Neural progenitor cell (in vitro differentiated cells): Measurements from ENCODE around the gene IBSP. TPM values are rescaled to one million over a fixed set of nuclear protein-coding genes. Genes with fewer than 3 reads are reported as not detected.

ENCODE experiments used
- DNase-seq: peaks from one replicate; pipeline ENCODE4 v3.0.0-alpha.2; 2016; ENCODE audit warnings: low spot score
- H2AFZ ChIP-seq: fragments of 200-600 bp; sonication (generic); replicated peaks from 2 replicates; pipeline ENCODE4 v1.6.1; 2016; ENCODE audit warnings: antibody characterized with exemption
- H3F3A ChIP-seq: fragments of 200-600 bp; sonication (generic); 2 replicates; pipeline ENCODE4 v1.6.1; 2016; ENCODE audit warnings: antibody characterized with exemption, low read depth
- H3K27ac ChIP-seq: fragments of 200-600 bp; sonication (generic); 2 replicates; pipeline ENCODE4 v1.5.1; 2016; ENCODE audit warnings: mild to moderate bottlenecking
- H3K27me3 ChIP-seq: fragments of 200-600 bp; sonication (generic); 2 replicates; pipeline ENCODE4 v1.6.1; 2016; ENCODE audit warnings: mild to moderate bottlenecking, moderate library complexity
- H3K36me3 ChIP-seq: fragments of 200-600 bp; sonication (generic); 2 replicates; pipeline ENCODE4 v1.5.1; 2016
- H3K4me1 ChIP-seq: fragments of 200-600 bp; sonication (generic); 2 replicates; pipeline ENCODE4 v1.6.1; 2016; ENCODE audit warnings: mixed run types
- H3K4me2 ChIP-seq: fragments of 200-600 bp; sonication (generic); 2 replicates; pipeline ENCODE4 v1.6.1; 2016
- H3K4me3 ChIP-seq: fragments of 200-600 bp; sonication (generic); 2 replicates; pipeline ENCODE4 v1.5.1; 2016
- H3K79me2 ChIP-seq: fragments of 200-600 bp; sonication (generic); 2 replicates; pipeline ENCODE4 v1.6.1; 2016; ENCODE audit warnings: low read depth
- H3K9ac ChIP-seq: fragments of 200-600 bp; sonication (generic); 2 replicates; pipeline ENCODE4 v1.6.1; 2016
- H3K9me3 ChIP-seq: fragments of 200-600 bp; sonication (generic); 2 replicates; pipeline ENCODE4 v1.5.1; 2016; ENCODE audit warnings: low read depth
- H4K20me1 ChIP-seq: fragments of 200-600 bp; sonication (generic); 2 replicates; pipeline ENCODE4 v1.6.1; 2016; ENCODE audit warnings: low read depth
- H3K27ac Mint-ChIP-seq: 3 replicates; pipeline ENCODE4 v1.8.0; 2021; ENCODE audit warnings: mixed read lengths
- H3K27me3 Mint-ChIP-seq: 2 replicates; pipeline ENCODE4 v1.8.0; 2022; ENCODE audit warnings: low read depth, mild to moderate bottlenecking, inconsistent platforms, moderate library complexity, mixed read lengths; ENCODE audit not compliant: insufficient read depth
- H3K36me3 Mint-ChIP-seq: 3 replicates; pipeline ENCODE4 v1.8.0; 2021; ENCODE audit warnings: mixed read lengths
- H3K4me1 Mint-ChIP-seq: 3 replicates; pipeline ENCODE4 v1.8.0; 2021; ENCODE audit warnings: mixed read lengths
- H3K4me3 Mint-ChIP-seq: 3 replicates; pipeline ENCODE4 v1.8.0; 2021; ENCODE audit warnings: mild to moderate bottlenecking, moderate library complexity, mixed read lengths
- H3K9me3 Mint-ChIP-seq: 3 replicates; pipeline ENCODE4 v1.8.0; 2020; ENCODE audit warnings: mixed read lengths
- CTCF ChIP-seq: fragments of 200-600 bp; sonication (generic); IDR thresholded peaks from 2 replicates; pipeline ENCODE4 v1.5.1; 2017; ENCODE audit warnings: antibody characterized with exemption, mild to moderate bottlenecking
- EZH2 ChIP-seq: fragments of 200-600 bp; sonication (generic); IDR thresholded peaks from 2 replicates; pipeline ENCODE4 v1.6.1; 2017; ENCODE audit warnings: antibody characterized with exemption, mild to moderate bottlenecking, moderate library complexity
- EZH2phosphoT487 ChIP-seq: fragments of 200-600 bp; sonication (generic); IDR thresholded peaks from 2 replicates; pipeline ENCODE4 v1.6.1; 2017; ENCODE audit warnings: antibody characterized with exemption
- total RNA-seq: library from RNA; depleted of rRNA; stranded (reverse); fragments of >200 nt; gene quantifications from 2 replicates; pipeline ENCODE4 v1.2.3, GENCODE V29; 2015; ENCODE audit warnings: low replicate concordance

IBSP gene
- total RNA-seq, 1 donor from 2014 or later, result not detected

GRCh38 chr4:87851332-87851731, 52.0 kb downstream of the IBSP start:
- TF ChIP-seq EZH2, result no peak
- TF ChIP-seq EZH2phosphoT487, result no peak
- TF ChIP-seq CTCF, result no peak
- no peaks in the 10 kb centered on the region for H3F3A ChIP-seq
- peaks cover 5% of the 10 kb centered on the region for H3K4me1 Mint-ChIP-seq
- DNase-seq, result no peak
- H3K9me3 Mint-ChIP-seq, result no peaks in the 10 kb centered on the region
- H3K36me3 Mint-ChIP-seq, result no peaks in the 10 kb centered on the region
- no peaks in the 10 kb centered on the region for H3K79me2 ChIP-seq
- H4K20me1 ChIP-seq, result no peaks in the 10 kb centered on the region
- H3K9ac ChIP-seq, result no peak overlapping the region
- H3K27ac ChIP-seq, result no peak overlapping the region
- H2AFZ ChIP-seq, result no peak overlapping the region
- H3K27ac Mint-ChIP-seq, result no peak overlapping the region
- no peaks in the 10 kb centered on the region for H3K27me3 ChIP-seq
- no peaks in the 10 kb centered on the region for H3K4me1 ChIP-seq
- H3K36me3 ChIP-seq, result no peaks in the 10 kb centered on the region
- H3K4me3 ChIP-seq, result no peak overlapping the region
- H3K4me3 Mint-ChIP-seq, result no peak overlapping the region
- no peaks in the 10 kb centered on the region for H3K27me3 Mint-ChIP-seq
- no peak overlapping the region for H3K4me2 ChIP-seq
- no peaks in the 10 kb centered on the region for H3K9me3 ChIP-seq

- no peaks in the 10 kb centered on the region for H3K36me3 ChIP-seq
- peaks cover 8% of the 10 kb centered on the region for H3K4me1 Mint-ChIP-seq
- no peaks in the 10 kb centered on the region for H3K9me3 Mint-ChIP-seq
- DNase-seq, result no peak
- H3K27me3 Mint-ChIP-seq, result no peaks in the 10 kb centered on the region
- TF ChIP-seq EZH2phosphoT487 (no peak), EZH2 (no peak), CTCF (no peak)
- H3K27me3 ChIP-seq, result no peaks in the 10 kb centered on the region
- no peak overlapping the region for H3K27ac Mint-ChIP-seq
- H2AFZ ChIP-seq, result no peak overlapping the region
- no peak overlapping the region for H3K27ac ChIP-seq
- no peaks in the 10 kb centered on the region for H3K79me2 ChIP-seq
- H3K4me2 ChIP-seq, result no peak overlapping the region
- H3F3A ChIP-seq, result no peaks in the 10 kb centered on the region
- no peaks in the 10 kb centered on the region for H4K20me1 ChIP-seq
- no peak overlapping the region for H3K4me3 ChIP-seq
- H3K9me3 ChIP-seq, result no peaks in the 10 kb centered on the region
- H3K9ac ChIP-seq, result no peak overlapping the region
- no peaks in the 10 kb centered on the region for H3K36me3 Mint-ChIP-seq
- H3K4me3 Mint-ChIP-seq, result no peak overlapping the region
- no peaks in the 10 kb centered on the region for H3K4me1 ChIP-seq
Measured at GRCh38 chr4:87851953-87852352, 52.6 kb downstream of the IBSP start.

- peak; percentile 49 for DNase-seq
- H3K27ac Mint-ChIP-seq, result no peak overlapping the region
Measured at GRCh38 chr4:87853108-87853507, 53.8 kb downstream of the IBSP start.

More at GRCh38 chr4:87853108-87853507, 53.8 kb downstream of the IBSP start:
- Histone ChIP-seq H3K4me1 (no peaks in the 10 kb centered on the region), H3K9me3 (no peaks in the 10 kb centered on the region), H3F3A (no peaks in the 10 kb centered on the region), H2AFZ (peak overlapping the region; percentile 87), H3K36me3 (no peaks in the 10 kb centered on the region), H3K27me3 (no peaks in the 10 kb centered on the region), H3K79me2 (no peaks in the 10 kb centered on the region), H3K9ac (no peak overlapping the region), H4K20me1 (no peaks in the 10 kb centered on the region), H3K27ac (no peak overlapping the region), H3K4me3 (no peak overlapping the region), H3K4me2 (no peak overlapping the region)
- H3K9me3 Mint-ChIP-seq, result peaks cover 2% of the 10 kb centered on the region
- H3K4me3 Mint-ChIP-seq, result no peak overlapping the region
- no peaks in the 10 kb centered on the region for H3K36me3 Mint-ChIP-seq
- no peaks in the 10 kb centered on the region for H3K27me3 Mint-ChIP-seq
- no peak for TF ChIP-seq EZH2phosphoT487
- peak; percentile 64 for TF ChIP-seq CTCF
- no peak for TF ChIP-seq EZH2
- peaks cover 8% of the 10 kb centered on the region for H3K4me1 Mint-ChIP-seq
